NCI-H1417 treated with DMSO at 0.1 percent for 48 hours (cell line): Measurements from ENCODE around the gene GRIK2.

Experiments
- DNase-seq: peaks from one replicate; lab custom pipeline; 2025; lab: John Stamatoyannopoulos, UW

Gene GRIK2

DNA sequence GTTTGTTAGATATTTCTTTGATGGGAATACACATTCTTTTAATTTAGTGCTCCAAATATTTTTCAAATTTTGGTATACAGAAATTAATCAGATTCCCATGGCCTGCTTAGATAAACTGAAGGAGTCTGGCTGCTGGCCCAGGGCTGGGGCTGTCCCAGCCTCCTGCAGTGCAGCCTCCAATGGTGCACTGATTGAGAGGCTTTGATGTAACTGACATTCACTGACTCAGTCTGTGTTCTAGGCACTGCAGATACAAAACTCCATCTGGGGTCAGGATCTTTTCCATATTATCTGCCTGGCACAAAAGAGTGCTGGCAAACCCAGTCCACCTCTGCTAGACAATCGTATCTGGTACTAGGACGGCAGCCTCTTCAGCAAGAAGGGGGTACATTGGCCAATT lies 64.8 kb downstream of the GRIK2 start:
- no peak for DNase-seq

- DNase-seq = no peak
Observed at GRCh38 chr6:101458826-101459225, 65.3 kb downstream of the GRIK2 start.

DNA sequence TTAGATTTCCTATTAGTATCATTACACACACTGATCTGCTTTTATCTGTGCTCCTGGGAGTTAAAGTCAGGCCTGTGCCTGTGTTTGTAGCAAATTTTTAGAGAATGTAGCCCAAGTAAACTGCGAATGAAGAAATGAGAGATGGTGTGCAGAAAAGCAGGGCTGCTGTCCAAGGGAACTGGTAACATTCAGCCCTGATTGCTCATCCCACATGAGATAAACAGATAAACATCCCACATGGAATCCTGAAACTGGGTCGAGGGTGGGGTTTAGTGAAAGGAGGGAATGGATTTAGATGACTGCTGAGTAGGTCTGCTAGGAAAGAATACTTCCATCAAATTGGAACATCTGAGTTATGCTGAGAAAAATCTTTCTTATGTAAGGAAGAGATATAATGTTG lies 69.1 kb downstream of the GRIK2 start:
- DNase-seq = no peak

DNA sequence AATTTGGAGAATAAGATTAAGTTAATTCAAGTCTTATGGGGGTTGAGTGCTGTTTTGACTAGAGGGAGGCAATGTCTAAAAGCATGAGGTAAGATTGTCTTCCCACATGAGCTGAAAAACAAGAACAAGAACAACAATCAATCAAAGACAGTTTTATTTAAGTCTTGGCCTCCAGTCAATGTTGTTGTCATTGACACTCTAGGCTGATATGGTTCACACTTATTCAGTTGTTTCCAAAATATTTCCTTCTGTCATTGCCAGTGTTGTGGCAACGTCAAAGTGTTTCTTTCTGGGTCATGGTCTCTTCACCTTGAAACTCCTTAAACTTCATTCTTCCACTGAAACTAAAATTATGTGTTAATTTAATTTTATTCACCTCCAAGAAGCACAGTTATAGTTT lies 72.4 kb downstream of the GRIK2 start:
- DNase-seq = no peak

DNA sequence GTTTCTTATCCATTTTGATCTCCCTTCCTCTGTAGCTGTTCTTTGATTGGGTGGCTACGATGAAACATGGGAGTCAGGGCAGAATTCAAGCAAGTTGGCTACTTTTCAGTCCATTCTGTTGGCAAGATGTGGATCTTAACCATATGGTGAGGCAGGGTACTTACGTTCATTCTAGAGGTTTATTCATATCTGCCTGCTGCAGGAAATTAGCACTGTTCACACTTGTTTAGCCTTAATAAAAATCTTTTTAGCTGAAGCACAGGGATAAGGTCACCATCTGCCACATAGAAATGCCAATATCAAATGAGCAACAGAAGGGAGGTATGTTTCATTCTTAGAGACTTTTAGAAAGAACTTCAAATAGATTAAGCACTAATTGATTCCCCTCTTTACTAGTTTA lies 83.9 kb downstream of the GRIK2 start:
- DNase-seq = no peak

DNA sequence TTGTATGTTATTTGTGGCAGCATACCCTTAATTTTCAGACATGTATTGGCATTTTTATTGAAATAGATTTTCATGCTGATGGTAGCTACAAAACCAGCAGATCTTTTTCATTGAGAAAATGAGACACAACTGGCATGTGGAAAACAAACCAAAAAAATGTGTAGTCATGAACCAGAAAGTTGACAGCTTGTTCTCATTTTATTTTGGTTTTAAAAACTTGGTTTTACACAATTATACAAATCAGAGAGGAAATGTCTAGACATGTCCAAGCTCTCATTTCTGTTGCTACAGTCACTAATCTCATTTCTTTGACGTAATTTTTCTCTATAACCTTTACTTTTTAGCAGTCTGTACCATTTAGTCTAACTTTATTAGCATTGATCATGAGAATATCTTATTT lies 85.4 kb downstream of the GRIK2 start:
- no peak for DNase-seq

GRCh38 chr6:101482606-101483005 lies 89.1 kb downstream of the GRIK2 start:
- DNase-seq = no peak

- DNase-seq = no peak
Observed at GRCh38 chr6:101484781-101485180, 91.3 kb downstream of the GRIK2 start.

DNA sequence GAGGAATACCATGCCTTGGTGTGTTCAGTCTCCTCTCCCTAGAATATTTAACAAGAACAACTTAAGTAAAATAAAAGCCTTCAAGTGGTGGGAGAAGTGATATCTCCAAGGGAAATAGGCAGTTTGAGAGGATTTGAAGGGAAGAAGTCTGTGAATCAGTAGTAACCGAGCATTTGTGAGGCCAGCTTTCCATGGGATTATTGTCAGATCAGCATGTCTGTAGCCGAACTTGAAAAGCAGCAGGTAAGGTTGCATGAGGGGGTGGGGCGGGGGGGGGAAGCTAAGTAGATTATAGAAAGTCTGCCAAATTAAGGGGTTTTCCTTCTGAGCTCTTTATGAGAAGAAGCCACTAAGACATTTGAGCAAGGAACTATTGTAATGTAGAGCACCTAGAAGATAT lies 92.6 kb downstream of the GRIK2 start:
- DNase-seq = no peak

DNA sequence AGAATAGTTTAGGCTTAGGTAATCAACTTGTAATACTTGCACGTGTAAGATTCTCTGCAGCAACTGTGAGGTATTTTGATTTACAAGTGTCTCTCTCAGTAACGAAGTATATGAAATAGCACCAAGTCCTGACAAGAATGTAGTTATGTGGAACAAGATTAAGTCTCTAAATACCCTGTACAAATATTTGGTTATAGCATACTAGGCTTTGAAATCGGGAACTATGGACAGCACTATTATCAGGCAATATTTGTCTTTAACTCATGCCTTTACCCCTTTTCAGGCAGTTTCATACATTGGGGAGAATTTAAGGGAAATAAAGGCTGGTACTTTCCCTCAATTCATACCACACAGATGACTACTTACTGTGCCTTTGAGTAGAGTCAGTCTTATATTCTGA lies 93.2 kb downstream of the GRIK2 start:
- DNase-seq = no peak

DNA sequence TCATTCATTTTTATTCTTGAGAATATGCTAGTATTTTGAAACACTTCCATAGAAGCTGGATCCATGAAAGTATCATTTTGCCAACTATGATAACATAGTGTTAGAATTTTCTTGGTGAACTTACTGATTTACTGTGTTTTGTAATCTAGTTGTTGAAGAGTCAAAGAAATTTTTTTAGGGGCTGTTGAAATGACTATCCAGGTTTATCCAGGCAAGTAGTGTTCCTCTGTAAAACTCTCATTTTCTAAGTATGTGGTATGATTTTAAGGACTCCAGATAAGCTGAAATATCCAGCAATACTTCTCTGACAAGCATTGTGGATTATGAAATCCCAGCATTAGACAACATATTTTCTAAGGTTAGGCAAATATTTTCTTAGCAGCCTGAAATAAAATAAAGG lies 95.9 kb downstream of the GRIK2 start:
- DNase-seq = no peak

- no peak for DNase-seq
Observed at GRCh38 chr6:101490857-101491256, 97.3 kb downstream of the GRIK2 start.

- no peak for DNase-seq
Observed at GRCh38 chr6:101502818-101503217, 109.3 kb downstream of the GRIK2 start.

DNA sequence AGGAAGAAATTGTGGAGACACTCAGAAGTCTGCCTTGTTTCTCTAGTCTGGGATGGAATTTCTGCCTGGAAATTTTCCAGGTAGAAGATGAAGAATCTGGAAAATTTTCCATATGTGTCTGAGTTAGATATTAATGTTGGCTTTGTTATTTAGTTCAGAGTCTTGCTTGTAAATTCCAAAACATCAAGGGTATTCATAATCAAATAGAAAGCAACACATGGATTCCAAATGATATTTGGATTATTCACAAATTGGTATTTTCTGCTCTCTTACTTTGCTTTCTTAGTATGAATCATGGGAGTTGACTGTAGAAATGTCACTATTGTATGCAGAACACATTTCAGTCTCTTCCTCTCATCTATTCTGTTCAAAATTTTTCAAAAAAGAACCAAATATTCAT lies 116.0 kb downstream of the GRIK2 start:
- no peak for DNase-seq

DNA sequence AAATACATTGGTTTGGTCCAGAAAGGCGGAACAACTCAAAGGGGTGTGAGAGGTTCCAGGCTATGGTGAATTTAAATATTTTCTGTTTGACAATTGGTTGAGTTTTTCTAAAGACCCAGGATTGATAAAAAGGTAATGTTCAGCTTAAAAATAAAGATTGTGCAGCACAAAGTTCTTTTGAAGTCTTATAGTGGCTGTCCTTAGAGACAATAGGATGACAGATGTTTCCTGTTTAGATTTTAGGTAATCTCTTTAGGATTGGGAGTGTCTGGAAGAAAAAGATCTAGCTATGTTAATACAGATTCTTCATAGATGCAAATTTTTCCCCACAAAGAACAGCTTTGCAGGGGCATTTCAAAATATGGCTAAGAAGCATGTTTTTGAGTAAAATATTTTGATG lies 119.7 kb downstream of the GRIK2 start:
- no peak for DNase-seq

GRCh38 chr6:101516578-101516977 lies 123.1 kb downstream of the GRIK2 start:
- no peak for DNase-seq

DNA sequence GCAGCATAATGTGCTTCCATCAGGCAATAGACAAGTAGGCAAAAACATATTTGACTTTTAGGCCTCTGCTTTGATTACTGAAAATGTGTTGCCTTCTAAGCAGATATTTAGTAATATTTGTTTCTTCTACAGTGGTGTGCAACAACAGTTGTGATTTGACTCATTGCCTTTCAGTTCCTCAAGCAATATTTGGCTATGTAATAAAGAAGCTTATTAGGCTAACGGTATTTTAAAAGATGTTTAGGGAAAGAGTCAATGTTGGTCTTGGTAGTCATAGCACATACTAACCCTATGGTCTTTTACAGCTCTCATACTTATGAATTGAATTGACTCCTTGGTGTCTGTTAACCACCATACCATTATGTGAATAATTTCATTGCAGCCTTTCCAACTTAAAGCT lies 124.1 kb downstream of the GRIK2 start:
- DNase-seq = no peak

GRCh38 chr6:101522254-101522653 lies 128.7 kb downstream of the GRIK2 start:
- DNase-seq = no peak

DNA sequence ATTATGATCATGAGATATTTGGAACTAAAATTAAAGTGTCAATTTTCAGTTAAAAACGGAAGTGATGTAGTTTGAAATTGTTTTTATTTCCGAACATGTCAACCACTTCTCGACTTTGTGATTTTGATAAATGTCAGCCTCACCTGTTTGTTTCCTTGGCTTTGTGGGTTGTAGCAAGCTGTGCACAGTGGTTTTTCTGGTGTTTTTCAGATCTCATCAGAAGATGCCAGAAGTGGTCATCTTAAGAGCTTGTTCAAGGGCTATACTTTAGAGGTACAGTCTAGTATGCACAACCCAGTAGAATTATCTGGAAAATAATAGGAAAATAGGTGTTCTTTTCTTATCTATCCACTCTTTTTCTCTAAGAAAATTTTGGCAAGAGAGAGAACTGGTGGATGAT lies 134.0 kb downstream of the GRIK2 start:
- no peak for DNase-seq

DNA sequence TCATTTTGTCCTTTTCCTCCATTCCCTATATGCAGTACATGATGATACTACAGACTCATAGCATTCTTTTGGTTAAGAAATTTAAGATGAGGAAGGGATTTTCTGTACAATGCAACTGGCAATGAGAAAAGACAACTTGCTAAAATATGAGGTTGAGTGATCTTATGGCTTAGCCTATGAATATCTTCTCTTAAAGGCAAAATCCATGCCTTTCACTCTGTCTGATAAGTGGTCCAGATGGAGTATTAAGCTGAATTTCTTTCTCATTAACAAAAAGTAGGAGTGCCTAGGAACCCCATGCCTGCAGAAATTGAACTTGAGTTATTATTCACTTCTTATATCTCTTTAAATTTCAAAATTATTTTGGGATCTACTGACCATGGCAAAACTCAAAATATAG lies 135.3 kb downstream of the GRIK2 start:
- DNase-seq = no peak

GRCh38 chr6:101531538-101531937 lies 138.0 kb downstream of the GRIK2 start:
- no peak for DNase-seq

DNA sequence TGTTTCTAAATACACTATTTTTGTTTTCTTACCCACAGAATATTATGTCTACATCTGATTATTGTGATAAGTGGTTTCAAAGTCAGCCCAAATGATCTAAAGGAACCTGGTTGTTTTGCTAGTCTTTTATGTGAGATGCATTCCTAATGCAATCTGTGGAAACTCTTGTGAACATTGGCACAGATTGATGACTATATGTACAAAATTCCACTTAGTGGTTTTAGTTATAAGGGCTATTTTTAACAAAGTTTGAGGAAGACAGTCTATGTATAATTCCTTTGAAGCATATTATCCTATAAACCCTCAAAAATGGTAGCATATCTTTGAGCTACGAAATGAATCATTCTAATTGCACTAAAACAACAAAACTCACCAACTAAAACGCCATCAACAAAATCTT lies 140.9 kb downstream of the GRIK2 start:
- no peak for DNase-seq

- no peak for DNase-seq
Observed at GRCh38 chr6:101534821-101535220, 141.3 kb downstream of the GRIK2 start.

DNA sequence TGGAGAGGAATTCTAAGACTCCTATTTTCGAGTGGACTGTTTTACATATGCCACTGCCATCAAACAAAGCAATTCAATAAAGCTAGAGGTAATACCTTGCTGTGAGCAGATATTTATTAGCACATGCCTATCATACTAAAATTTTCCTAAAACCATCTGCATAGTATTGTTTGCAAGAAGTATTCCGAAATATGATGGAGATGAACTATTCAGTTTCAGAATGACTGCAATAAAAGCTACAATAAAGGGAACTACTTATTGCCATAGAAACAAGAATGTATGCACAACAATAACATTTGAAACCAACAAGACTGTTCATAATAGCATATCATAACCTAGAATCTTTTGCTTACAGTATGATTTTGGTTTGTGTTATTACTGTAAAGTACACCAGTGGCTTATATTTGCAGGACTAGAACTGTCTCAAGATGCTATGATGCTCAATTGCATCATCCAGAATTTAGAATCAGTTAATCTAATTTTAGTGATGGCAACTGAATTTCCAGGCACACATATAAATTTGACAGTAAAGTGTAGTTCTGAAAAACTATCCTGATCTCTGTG lies 144.3 kb downstream of the GRIK2 start:
- DNase-seq = no peak
